ENCODE results near the gene RUBCNL.
"Not testable (repeated sequence)": the region's sequence is repeated elsewhere in the genome, so short reads cannot be mapped to it uniquely, and the experiment has no call there.

RUBCNL gene

DNA sequence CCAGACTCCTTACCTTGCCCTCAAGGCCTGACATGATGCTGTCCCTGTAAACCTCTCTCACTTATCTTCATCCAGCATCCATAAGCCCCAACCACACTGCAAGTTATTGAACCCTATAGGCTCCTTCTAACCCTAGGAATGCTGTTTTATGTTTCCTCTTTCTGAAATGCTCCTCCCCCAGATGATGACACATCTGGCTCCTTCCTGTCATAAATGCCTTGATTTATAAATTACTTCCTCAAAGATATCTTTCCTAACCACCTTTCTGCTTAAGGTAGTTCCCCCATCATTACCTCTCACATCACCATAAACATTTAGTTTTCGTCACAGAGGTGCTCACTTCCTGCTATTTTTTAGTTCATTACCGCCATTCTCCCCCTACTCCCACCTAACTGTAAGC lies 12.3 kb downstream of the RUBCNL start:
- DNase-seq (ENCODE audit: low spot score), result peak; percentile 38

DNA sequence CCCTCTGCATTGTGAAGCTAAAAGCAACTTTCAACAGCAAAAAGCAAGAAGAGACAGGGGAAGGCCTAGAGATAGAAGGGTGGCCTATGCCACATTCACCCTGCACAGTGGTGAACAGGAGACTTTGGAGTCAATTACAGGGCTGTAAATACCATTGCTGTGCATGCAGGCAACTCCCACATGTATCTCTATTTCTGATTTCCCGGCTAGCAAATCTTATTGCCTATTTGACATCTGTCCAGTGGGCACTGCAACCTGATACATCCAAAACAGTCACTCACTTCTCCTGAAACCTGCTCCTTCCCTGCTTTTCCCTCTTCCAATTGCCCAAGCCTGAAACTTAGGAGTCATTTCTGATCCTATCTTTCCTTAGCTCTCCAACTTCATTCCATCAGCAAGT lies 13.4 kb downstream of the RUBCNL start:
- DNase-seq (ENCODE audit: low spot score), result no peak

- DNase-seq (ENCODE audit: low spot score), result not testable (repeated sequence)
Observed at GRCh38 chr13:46372938-46373337, 14.1 kb downstream of the RUBCNL start.

GRCh38 chr13:46372071-46372470 lies 15.0 kb downstream of the RUBCNL start:
- DNase-seq (ENCODE audit: low spot score), result no peak

DNA sequence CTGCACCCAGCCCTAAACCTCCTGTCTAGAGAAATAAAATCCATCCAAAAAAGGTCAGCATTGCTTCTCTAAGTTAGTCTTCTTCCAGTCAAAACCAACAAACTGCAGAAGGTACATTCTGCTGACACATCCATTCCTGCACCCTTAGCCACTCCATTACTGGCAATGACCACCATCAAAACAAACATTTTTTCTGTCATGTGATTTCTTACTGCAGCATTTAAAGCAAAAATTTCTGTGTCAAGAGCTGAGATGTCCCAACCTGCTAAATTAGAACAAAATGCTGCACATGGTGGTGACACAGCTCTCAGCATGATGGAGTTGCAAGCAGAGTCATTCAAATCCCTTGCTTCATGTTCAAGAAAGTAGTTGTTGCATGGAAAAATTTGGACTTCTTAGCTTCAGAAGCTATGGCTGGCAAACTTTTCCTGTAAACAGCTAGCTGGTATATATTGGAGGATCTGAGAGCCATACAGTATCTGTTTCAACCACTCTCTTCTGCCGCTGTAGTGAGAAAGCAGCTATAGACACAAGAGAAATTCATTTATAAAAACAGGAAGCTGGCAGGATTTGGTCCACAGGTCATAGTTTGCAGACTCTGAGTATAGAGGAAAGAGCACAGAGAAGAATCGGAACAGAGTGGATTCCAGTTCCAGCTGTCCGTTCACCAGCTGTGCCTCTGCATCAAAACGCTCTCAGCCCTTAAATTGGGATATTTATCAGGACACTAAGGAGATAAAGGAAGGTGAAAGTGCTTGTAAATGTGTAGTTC lies 17.4 kb downstream of the RUBCNL start:
- DNase-seq (ENCODE audit: low spot score), result no peak

DNA sequence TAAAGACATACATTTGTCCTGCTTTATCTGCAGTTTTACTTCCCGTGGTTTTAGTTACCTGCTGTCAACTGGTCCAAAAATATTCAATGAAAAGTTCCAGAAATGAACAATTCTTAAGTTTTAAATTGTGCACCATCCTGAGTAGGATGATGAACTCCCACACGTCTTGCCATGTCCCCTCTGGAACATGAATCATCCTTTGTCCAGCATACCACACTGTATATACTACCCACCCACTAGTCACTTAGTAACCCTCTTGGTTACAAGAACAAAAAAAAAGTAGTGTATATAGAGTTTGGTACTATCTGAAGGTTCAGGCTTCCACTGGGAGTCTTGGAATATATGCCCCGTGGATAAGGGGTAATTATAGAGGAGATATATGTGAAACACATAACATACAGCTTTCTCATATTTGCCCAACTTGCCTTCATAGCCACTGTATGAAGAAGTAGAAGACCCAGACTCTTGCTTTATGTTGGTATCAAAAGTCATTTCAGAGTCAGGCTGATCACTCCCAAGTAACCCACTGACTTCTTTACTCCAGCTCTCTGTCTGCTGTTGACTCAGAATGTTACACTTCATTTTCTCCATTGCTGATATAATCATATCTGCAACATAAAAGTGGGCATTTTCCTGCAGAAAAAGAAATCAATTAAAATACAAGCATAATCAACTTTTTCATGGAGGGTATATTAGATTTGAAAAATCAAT lies 19.3 kb downstream of the RUBCNL start:
- no peak for DNase-seq (ENCODE audit: low spot score)

DNA sequence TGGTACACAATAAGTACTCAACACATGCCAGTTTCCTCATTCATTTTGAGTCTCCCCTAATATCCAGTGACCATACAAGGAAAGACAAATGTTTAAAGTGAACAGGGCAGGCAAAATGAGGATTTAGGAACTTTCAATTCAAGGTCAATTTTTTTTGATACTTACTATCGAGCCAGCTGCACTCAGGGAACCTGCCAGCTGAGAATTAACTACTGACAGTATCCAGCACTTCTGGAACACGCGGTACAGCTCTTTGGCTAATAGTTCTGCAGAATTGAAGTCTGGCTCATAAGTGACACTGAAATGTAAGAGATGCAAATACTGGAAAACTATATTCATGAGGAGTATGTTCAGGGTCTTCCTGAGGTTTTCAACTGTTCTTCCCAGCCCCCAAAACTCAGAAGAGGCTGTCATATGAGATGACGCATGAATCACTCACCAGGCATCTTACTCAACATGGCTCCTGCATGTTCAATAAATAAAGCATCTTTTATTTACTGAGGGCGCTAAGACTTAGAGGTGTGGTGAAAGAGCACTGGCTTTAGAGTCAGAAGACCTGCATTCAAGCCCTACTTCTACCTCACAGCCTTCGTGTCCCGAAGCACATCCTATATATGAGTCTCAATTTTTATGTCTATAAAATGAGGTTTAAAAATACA lies 25.6 kb downstream of the RUBCNL start:
- DNase-seq (ENCODE audit: low spot score), result no peak

DNA sequence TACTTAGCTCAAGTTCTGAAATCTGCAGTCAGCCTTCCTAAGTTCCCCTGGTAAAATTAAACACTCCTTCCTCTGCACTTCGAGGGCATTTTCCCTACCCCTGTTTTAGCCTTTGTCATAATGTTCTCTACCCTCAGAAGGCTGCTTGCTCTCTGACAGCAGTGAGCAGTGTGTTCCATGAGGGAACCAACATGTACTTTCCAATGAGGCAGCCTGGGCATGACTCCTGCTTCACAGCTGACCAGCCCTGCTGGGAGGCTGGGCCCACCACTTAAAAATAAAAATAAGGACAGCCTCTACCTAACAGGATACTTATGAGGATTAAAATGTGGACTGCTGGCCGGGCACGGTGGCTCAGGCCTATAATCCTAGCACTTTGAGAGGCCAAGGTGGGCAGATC lies 26.4 kb downstream of the RUBCNL start:
- DNase-seq (ENCODE audit: low spot score), result no peak

GRCh38 chr13:46359714-46360113 lies 27.3 kb downstream of the RUBCNL start:
- DNase-seq (ENCODE audit: low spot score), result no peak

DNA sequence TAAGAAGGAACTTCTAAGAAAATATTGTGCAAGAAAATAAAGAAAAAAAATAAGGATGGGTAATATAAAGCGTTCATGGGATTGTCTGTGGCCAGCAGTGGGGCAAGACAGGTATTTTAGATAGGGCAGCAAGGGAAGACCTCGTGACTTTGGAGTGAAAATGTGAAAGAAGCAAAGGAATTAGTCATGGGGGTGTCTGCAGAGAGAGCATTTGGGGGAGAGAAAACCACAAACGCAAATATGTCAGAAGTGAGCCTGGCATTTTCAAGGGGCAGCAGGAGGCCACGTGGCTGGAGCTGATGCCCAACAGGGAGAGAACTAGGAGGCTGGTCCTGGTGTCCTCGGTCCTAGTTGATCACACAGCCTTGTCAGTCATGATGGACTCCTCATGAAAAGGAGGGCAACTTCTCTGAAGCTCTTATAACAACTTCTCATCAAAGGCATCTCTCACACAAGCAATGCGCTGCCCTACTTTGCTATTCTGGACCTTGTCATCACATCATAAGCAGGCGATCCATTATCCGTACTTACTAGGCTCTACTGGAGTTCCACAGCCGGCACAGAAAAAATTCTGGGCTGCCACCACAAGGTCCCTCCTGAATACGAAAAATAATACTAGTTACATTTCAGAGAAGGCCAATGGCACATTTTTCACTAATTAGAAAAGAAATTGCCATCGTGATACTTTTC lies 31.0 kb downstream of the RUBCNL start:
- no peak for DNase-seq (ENCODE audit: low spot score)

DNA sequence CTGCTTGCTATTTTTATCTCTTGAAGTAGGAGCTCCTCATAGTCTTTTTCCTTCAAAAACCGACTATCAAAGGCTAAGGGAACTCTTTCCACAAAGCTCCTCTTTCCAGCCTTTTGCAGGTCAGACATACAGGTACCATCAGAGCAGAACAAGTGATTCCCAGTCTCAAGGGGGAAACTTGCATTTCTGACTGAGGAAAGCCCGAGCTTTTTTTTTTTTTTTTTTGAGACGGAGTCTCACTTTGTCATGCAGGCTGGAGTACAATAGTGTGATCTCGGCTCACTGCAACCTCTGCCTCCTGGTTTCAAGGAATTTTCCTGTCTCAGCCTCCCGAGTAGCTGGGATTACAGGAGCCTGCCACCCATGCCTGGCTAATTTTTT lies 32.0 kb downstream of the RUBCNL start:
- no peak for DNase-seq (ENCODE audit: low spot score)

DNA sequence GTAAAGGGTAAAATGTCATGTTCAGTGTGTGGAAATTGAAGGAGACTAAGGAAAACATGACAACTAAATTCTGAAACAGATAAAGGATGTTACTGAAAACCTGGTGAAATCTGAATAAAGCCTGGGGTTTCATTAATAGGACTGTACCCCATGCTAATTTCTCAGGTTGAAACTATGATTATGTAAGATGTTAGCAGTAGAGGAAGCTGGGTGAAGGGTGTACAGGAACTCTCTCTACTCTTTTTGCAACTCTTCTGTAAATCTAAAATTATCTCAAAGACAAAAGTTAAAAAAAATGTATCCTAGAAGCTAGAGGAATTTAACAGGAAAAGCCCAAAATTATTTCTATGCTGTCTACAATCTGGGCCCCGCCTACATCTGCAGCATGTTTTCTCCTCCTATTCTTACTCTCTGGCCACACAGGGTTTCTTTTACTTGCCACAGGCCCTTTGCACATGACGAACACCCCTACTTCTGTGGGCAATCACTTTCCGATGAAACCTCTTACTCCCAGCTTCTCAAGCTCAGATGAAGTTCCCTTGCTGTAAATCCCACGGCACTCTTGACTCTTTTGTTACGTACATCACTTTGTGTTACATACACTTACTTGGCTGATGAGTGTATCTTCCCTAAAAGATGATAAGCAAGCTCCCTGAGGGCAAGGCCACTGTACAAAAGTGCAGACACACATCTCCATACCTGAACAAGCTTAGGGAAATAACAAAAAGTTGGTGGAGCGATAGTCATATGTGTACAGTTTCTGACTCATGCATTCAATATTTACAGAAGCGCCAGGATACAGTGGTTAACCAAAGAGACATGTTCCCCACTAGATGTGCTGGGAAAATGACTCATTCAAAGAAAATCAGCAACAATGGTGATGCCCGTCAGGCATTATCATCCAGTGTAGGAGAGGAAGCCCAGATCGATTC lies 32.6 kb downstream of the RUBCNL start:
- peak; percentile 91 for DNase-seq (ENCODE audit: low spot score)

- no peak for DNase-seq (ENCODE audit: low spot score)
Observed at GRCh38 chr13:46352805-46353204, 34.2 kb downstream of the RUBCNL start.

DNA sequence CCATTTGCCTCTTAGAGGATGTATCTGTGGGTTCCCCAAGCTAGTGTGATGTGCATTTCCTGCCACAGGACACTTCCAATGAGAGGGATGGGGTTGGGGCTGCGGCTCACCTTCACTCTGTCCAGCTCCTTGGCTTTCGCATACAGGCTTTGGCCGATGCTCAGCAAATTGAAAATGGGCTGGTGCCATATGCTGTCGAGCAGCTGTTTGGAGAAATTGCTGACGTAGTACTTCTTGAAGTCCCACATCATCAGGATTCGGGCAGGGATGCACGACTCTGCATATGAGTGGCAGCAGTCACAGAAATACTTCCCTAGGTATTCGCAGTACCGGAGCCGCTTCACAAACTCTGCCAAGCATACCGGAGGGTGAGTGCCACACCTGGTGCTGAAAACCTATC lies 37.0 kb downstream of the RUBCNL start:
- DNase-seq (ENCODE audit: low spot score), result no peak

GRCh38 chr13:46348961-46349360 lies 38.1 kb downstream of the RUBCNL start:
- no peak for DNase-seq (ENCODE audit: low spot score)

GRCh38 chr13:46347277-46347676 lies 39.8 kb downstream of the RUBCNL start:
- DNase-seq (ENCODE audit: low spot score), result no peak

DNA sequence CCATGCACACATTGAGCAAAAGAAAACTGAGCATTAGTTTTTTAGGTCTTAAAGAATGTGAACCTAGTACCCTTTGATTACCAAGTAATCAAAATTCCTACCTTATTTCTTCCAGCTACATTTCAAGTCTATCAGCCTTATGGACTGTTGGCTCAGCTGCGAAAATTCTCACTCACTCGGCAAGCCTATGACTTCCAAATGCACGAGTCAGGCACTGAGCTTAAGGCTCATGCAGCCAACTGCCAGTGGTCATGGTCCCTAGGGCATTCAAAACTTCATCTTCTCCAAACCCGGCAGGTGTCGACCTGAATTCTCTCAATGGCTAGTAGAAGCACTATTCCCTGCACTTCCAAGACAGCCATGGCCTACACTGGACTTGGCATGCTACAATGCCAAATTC lies 41.2 kb downstream of the RUBCNL start:
- DNase-seq (ENCODE audit: low spot score), result no peak

- no peak for DNase-seq (ENCODE audit: low spot score)
Observed at GRCh38 chr13:46345398-46345797, 41.7 kb downstream of the RUBCNL start.

GRCh38 chr13:46343279-46343994 lies 43.6 kb downstream of the RUBCNL start:
- no peak for DNase-seq (ENCODE audit: low spot score)

GRCh38 chr13:46342538-46342937 lies 44.5 kb downstream of the RUBCNL start:
- DNase-seq (ENCODE audit: low spot score), result no peak

Data from SW480 (cell line).